ENCODE data around the gene NXPH2. TPM values are rescaled to one million over a fixed set of nuclear protein-coding genes. Genes with fewer than 3 reads are reported as not detected.

NXPH2 gene
- total RNA-seq, 1 experiment from 2014 or later = 0.94 TPM

GRCh38 chr2:138711812-138712211, 68.4 kb downstream of the NXPH2 start (continued):
- TF ChIP-seq ATF6 (CRISPR knock-in tag; IDR thresholded peaks at IDR 0.05) (no peak), ZMAT4 (CRISPR knock-in tag; IDR thresholded peaks at IDR 0.05) (no peak), ZNF396 (CRISPR knock-in tag; IDR thresholded peaks at IDR 0.05; ENCODE audit: borderline replicate concordance) (no peak), USF2 (CRISPR knock-in tag; IDR thresholded peaks at IDR 0.05) (no peak), JAZF1 (CRISPR knock-in tag; IDR thresholded peaks at IDR 0.05) (no peak), SMAD3 (CRISPR knock-in tag; IDR thresholded peaks at IDR 0.05; ENCODE audit: borderline replicate concordance) (no peak), NFE2L1 (CRISPR knock-in tag; IDR thresholded peaks at IDR 0.05) (no peak)

- POLR2A ChIA-PET = no interaction called here
- DNase-seq (ENCODE audit: low spot score) (no peak), ATAC-seq (peak; percentile 46; the same call in 1 of the 2 replicates)
- no peaks in the 10 kb centered on the region for H3K4me1 Mint-ChIP-seq
- no peak overlapping the region for H3K27ac Mint-ChIP-seq
- no peaks in the 10 kb centered on the region for H3K27me3 Mint-ChIP-seq (ENCODE audit: low read depth)
- H3K4me3 Mint-ChIP-seq = no peak overlapping the region
- CTCF ChIA-PET = interaction anchor here (0.9 to 1.1 kb wide), 2 partner anchors 79 to 118 kb away, joined by 3 to 5 read pairs; no protein-coding TSS in a partner anchor
- peaks cover 6% of the 10 kb centered on the region for H3K9me3 Mint-ChIP-seq
- H3K36me3 Mint-ChIP-seq = no peaks in the 10 kb centered on the region
- TF ChIP-seq NR2C2 (CRISPR knock-in tag; IDR thresholded peaks at IDR 0.05) = no peak
- no peak for TF ChIP-seq TEAD1 (CRISPR knock-in tag; IDR thresholded peaks at IDR 0.05)
- TF ChIP-seq USF2 (CRISPR knock-in tag; IDR thresholded peaks at IDR 0.05) = no peak
- TF ChIP-seq ARID4B (CRISPR knock-in tag; IDR thresholded peaks at IDR 0.05; ENCODE audit: borderline replicate concordance) = no peak
- TF ChIP-seq FOXP1 (CRISPR knock-in tag; IDR thresholded peaks at IDR 0.05; ENCODE audit: borderline replicate concordance) = no peak
- TF ChIP-seq PRRX2 (CRISPR knock-in tag; IDR thresholded peaks at IDR 0.05) = no peak
- no peak for TF ChIP-seq GRHL2 (CRISPR knock-in tag; IDR thresholded peaks at IDR 0.05; ENCODE audit: insufficient replicate concordance, severe bottlenecking)
- no peak for TF ChIP-seq ZNF281 (CRISPR knock-in tag; IDR thresholded peaks at IDR 0.05)
- no peak for TF ChIP-seq MLX (CRISPR knock-in tag; IDR thresholded peaks at IDR 0.05)
Observed at GRCh38 chr2:138708682-138709241, 71.4 kb downstream of the NXPH2 start.

Measured in WTC11 (cell line).